WTC11 (cell line): ENCODE measurements around the gene CEP72.

ENCODE experiments used
- ELF4 ChIP-seq: sonication (generic); formaldehyde crosslinking; IDR thresholded peaks from 2 replicates; pipeline ENCODE4 v1.8.1; 2022; ENCODE audit warnings: low read depth, mild to moderate bottlenecking, moderate library complexity, missing genetic modification reagents
- FOXP4 ChIP-seq: sonication (generic); formaldehyde crosslinking; IDR thresholded peaks from 2 replicates; pipeline ENCODE4 v1.8.0; 2022; ENCODE audit warnings: mild to moderate bottlenecking, missing genetic modification reagents
- HMGXB4 ChIP-seq: sonication (generic); formaldehyde crosslinking; IDR thresholded peaks from 2 replicates; pipeline ENCODE4 v1.8.1; 2023; ENCODE audit warnings: mild to moderate bottlenecking, moderate library complexity, missing genetic modification reagents
- TF ChIP-seq, protein P1 (sequence below): sonication (generic); formaldehyde crosslinking; IDR thresholded peaks from 2 replicates; pipeline ENCODE4 v1.8.0; 2022; ENCODE audit warnings: mild to moderate bottlenecking, missing genetic modification reagents
- TF ChIP-seq, protein P2 (sequence below): sonication (generic); formaldehyde crosslinking; IDR thresholded peaks from 2 replicates; pipeline ENCODE4 v1.8.0; 2022; ENCODE audit warnings: missing genetic modification reagents
- TF ChIP-seq, protein P3 (sequence below): sonication (generic); formaldehyde crosslinking; IDR thresholded peaks from 2 replicates; pipeline ENCODE4 v1.8.1; 2022; ENCODE audit warnings: missing genetic modification reagents, borderline replicate concordance

DNA sequence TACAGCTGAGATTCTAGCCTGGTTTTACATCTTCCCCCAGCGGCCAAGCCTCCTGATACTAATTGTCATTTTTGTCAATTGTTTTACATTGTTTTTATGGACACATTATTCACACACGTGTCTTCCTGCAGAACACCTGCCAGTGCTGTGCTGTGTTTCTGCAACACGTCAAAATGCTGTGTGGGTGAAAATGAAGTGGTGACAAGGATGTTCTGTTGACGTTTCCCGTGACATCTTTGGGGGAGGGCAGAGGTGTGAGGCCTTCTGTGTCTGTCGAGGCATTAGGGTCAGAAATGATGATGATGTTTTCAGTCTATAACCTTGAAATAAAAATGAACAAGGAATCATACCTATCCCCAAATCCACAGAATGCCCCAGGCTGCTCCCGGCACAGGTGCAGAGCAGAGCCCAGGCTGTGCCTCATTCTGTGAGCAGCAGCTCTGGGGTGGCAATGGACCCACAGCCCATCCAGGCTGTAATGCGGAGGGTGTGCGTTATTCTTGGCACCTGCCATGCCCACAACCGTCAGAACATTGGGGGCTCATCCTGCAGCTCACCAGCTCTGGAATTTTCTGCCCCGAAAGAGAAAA, 23.6 kb upstream of the CEP72 start:
- TF ChIP-seq ELF4 (CRISPR knock-in tag) (no peak), HMGXB4 (no peak), FOXP4 (CRISPR knock-in tag) (no peak)
- TF ChIP-seq, protein P1, sequence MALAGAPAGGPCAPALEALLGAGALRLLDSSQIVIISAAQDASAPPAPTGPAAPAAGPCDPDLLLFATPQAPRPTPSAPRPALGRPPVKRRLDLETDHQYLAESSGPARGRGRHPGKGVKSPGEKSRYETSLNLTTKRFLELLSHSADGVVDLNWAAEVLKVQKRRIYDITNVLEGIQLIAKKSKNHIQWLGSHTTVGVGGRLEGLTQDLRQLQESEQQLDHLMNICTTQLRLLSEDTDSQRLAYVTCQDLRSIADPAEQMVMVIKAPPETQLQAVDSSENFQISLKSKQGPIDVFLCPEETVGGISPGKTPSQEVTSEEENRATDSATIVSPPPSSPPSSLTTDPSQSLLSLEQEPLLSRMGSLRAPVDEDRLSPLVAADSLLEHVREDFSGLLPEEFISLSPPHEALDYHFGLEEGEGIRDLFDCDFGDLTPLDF, result no peak
- TF ChIP-seq, protein P2, sequence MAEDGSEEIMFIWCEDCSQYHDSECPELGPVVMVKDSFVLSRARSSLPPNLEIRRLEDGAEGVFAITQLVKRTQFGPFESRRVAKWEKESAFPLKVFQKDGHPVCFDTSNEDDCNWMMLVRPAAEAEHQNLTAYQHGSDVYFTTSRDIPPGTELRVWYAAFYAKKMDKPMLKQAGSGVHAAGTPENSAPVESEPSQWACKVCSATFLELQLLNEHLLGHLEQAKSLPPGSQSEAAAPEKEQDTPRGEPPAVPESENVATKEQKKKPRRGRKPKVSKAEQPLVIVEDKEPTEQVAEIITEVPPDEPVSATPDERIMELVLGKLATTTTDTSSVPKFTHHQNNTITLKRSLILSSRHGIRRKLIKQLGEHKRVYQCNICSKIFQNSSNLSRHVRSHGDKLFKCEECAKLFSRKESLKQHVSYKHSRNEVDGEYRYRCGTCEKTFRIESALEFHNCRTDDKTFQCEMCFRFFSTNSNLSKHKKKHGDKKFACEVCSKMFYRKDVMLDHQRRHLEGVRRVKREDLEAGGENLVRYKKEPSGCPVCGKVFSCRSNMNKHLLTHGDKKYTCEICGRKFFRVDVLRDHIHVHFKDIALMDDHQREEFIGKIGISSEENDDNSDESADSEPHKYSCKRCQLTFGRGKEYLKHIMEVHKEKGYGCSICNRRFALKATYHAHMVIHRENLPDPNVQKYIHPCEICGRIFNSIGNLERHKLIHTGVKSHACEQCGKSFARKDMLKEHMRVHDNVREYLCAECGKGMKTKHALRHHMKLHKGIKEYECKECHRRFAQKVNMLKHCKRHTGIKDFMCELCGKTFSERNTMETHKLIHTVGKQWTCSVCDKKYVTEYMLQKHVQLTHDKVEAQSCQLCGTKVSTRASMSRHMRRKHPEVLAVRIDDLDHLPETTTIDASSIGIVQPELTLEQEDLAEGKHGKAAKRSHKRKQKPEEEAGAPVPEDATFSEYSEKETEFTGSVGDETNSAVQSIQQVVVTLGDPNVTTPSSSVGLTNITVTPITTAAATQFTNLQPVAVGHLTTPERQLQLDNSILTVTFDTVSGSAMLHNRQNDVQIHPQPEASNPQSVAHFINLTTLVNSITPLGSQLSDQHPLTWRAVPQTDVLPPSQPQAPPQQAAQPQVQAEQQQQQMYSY (CRISPR knock-in tag), result no peak
- TF ChIP-seq, protein P3, sequence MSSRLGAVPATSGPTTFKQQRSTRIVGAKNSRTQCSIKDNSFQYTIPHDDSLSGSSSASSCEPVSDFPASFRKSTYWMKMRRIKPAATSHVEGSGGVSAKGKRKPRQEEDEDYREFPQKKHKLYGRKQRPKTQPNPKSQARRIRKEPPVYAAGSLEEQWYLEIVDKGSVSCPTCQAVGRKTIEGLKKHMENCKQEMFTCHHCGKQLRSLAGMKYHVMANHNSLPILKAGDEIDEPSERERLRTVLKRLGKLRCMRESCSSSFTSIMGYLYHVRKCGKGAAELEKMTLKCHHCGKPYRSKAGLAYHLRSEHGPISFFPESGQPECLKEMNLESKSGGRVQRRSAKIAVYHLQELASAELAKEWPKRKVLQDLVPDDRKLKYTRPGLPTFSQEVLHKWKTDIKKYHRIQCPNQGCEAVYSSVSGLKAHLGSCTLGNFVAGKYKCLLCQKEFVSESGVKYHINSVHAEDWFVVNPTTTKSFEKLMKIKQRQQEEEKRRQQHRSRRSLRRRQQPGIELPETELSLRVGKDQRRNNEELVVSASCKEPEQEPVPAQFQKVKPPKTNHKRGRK (CRISPR knock-in tag), result no peak
